ENCODE measurements around the gene DENND6A. TPM values are rescaled to one million over a fixed set of nuclear protein-coding genes. Genes with fewer than 3 reads are reported as not detected.

DENND6A gene
- total RNA-seq, 3 donors from 2014 or later (not counting 1 experiment from before 2014, with no cell fraction given) = 54.5 to 69.8 (median 57.1) TPM

- H3K27me3 Mint-ChIP-seq (ENCODE audit: low read depth in 2 of 2) = no peaks in the 10 kb centered on the region
- Histone ChIP-seq H3K36me3 (ENCODE audit: control insufficient read depth, insufficient read depth, low read length) (peaks cover 67% of the 10 kb centered on the region), H3K4me3 (ENCODE audit: low read length) (no peak overlapping the region), H3K4me1 (ENCODE audit: control insufficient read depth, insufficient read depth, low read length) (no peaks in the 10 kb centered on the region), H3K27ac (ENCODE audit: low read length) (no peak overlapping the region), H3K27me3 (ENCODE audit: control insufficient read depth, insufficient read depth, low read length) (no peaks in the 10 kb centered on the region), H3K9me3 (ENCODE audit: control insufficient read depth, insufficient read depth, low read length) (no peaks in the 10 kb centered on the region)
- no peak for ATAC-seq
- no peak for TF ChIP-seq CTCF (IDR thresholded peaks at IDR 0.05)
- H3K9me3 Mint-ChIP-seq = no peaks in the 10 kb centered on the region
- H3K4me3 Mint-ChIP-seq = no peak overlapping the region
- no peak for DNase-seq
- H3K27ac Mint-ChIP-seq = peak overlapping the region; percentile 24 to 63
- H3K4me1 Mint-ChIP-seq = peaks cover 6 to 9% of the 10 kb centered on the region in 2 donors
- 96% methylated on average over 4 of the region's 4 CpGs for WGBS (ENCODE audit: insufficient coverage)
- H3K36me3 Mint-ChIP-seq = peaks cover 9% of the 10 kb centered on the region
- intact Hi-C loops (cut with micrococcal nuclease) = no loop called here
These were observed 33.0 kb downstream of the DENND6A start for GRCh38 chr3:57659806-57660439.

GRCh38 chr3:57659004-57659673 is 33.7 kb downstream of the DENND6A start:
- DNase-seq (no peak), ATAC-seq (no peak)
- H3K9me3 Mint-ChIP-seq = no peaks in the 10 kb centered on the region
- Histone ChIP-seq H3K4me1 (ENCODE audit: control insufficient read depth, insufficient read depth, low read length) (no peaks in the 10 kb centered on the region), H3K27ac (ENCODE audit: low read length) (no peak overlapping the region), H3K9me3 (ENCODE audit: control insufficient read depth, insufficient read depth, low read length) (no peaks in the 10 kb centered on the region), H3K27me3 (ENCODE audit: control insufficient read depth, insufficient read depth, low read length) (no peaks in the 10 kb centered on the region), H3K36me3 (ENCODE audit: control insufficient read depth, insufficient read depth, low read length) (peaks cover 64% of the 10 kb centered on the region), H3K4me3 (ENCODE audit: low read length) (no peak overlapping the region)
- H3K27ac Mint-ChIP-seq = peak overlapping the region; percentile 24 to 63
- no peak for TF ChIP-seq CTCF (IDR thresholded peaks at IDR 0.05)
- no peak overlapping the region for H3K4me3 Mint-ChIP-seq
- intact Hi-C loops (cut with micrococcal nuclease) = no loop called here
- peaks cover 12 to 16% of the 10 kb centered on the region in 2 donors for H3K4me1 Mint-ChIP-seq
- H3K36me3 Mint-ChIP-seq = peaks cover 9% of the 10 kb centered on the region
- H3K27me3 Mint-ChIP-seq (ENCODE audit: low read depth in 2 of 2) = no peaks in the 10 kb centered on the region
- 89% methylated on average over 1 of the region's 1 CpG for WGBS (ENCODE audit: insufficient coverage)

GRCh38 chr3:57658536-57658935 is 34.3 kb downstream of the DENND6A start:
- Mint-ChIP-seq H3K27ac (peak overlapping the region; percentile 24 to 63), H3K36me3 (peaks cover 9% of the 10 kb centered on the region), H3K27me3 (ENCODE audit: low read depth in 2 of 2) (no peaks in the 10 kb centered on the region), H3K4me1 (peaks cover 14 to 17% of the 10 kb centered on the region in 2 donors), H3K4me3 (no peak overlapping the region), H3K9me3 (no peaks in the 10 kb centered on the region)
- ATAC-seq (no peak), DNase-seq (no peak)
- Histone ChIP-seq H3K27me3 (ENCODE audit: control insufficient read depth, insufficient read depth, low read length) (no peaks in the 10 kb centered on the region), H3K4me3 (ENCODE audit: low read length) (no peak overlapping the region), H3K9me3 (ENCODE audit: control insufficient read depth, insufficient read depth, low read length) (no peaks in the 10 kb centered on the region), H3K27ac (ENCODE audit: low read length) (no peak overlapping the region), H3K4me1 (ENCODE audit: control insufficient read depth, insufficient read depth, low read length) (no peaks in the 10 kb centered on the region), H3K36me3 (ENCODE audit: control insufficient read depth, insufficient read depth, low read length) (peaks cover 61% of the 10 kb centered on the region)
- intact Hi-C loops (cut with micrococcal nuclease) = no loop called here
- TF ChIP-seq CTCF (IDR thresholded peaks at IDR 0.05) = no peak
